ENCODE measurements around the gene LHPP.

LHPP gene

GRCh38 chr10:124473070-124473469 lies 11.4 kb downstream of the LHPP start:
- DNase-seq: no peak

GRCh38 chr10:124474514-124475070 lies 13.0 kb downstream of the LHPP start:
- DNase-seq: no peak

- no peak for DNase-seq
These were observed 14.6 kb downstream of the LHPP start for GRCh38 chr10:124476043-124476725.

GRCh38 chr10:124477614-124478363 lies 16.2 kb downstream of the LHPP start:
- no peak for DNase-seq

- no peak for DNase-seq
These were observed 16.9 kb downstream of the LHPP start for GRCh38 chr10:124478515-124478914.

- no peak for DNase-seq
These were observed 19.2 kb downstream of the LHPP start for GRCh38 chr10:124480860-124481259.

GRCh38 chr10:124481717-124482116 lies 20.1 kb downstream of the LHPP start:
- DNase-seq: no peak

- no peak for DNase-seq
These were observed 20.7 kb downstream of the LHPP start for GRCh38 chr10:124482236-124482800.

- no peak for DNase-seq
These were observed 21.3 kb downstream of the LHPP start for GRCh38 chr10:124482876-124483275.

- no peak for DNase-seq
These were observed 22.4 kb downstream of the LHPP start for GRCh38 chr10:124484031-124484430.

- no peak for DNase-seq
These were observed 23.0 kb downstream of the LHPP start for GRCh38 chr10:124484661-124485060.

- no peak for DNase-seq
These were observed 25.0 kb downstream of the LHPP start for GRCh38 chr10:124486635-124487034.

GRCh38 chr10:124491105-124491504 lies 29.5 kb downstream of the LHPP start:
- DNase-seq: no peak

GRCh38 chr10:124492266-124492665 lies 30.6 kb downstream of the LHPP start:
- no peak for DNase-seq

- no peak for DNase-seq
These were observed 31.7 kb downstream of the LHPP start for GRCh38 chr10:124493214-124493882.

GRCh38 chr10:124494046-124494807 lies 32.6 kb downstream of the LHPP start:
- DNase-seq: no peak

GRCh38 chr10:124495162-124495561 lies 33.5 kb downstream of the LHPP start:
- no peak for DNase-seq

- no peak for DNase-seq
These were observed 34.1 kb downstream of the LHPP start for GRCh38 chr10:124495725-124496124.

- no peak for DNase-seq
These were observed 34.5 kb downstream of the LHPP start for GRCh38 chr10:124496150-124496549.

- DNase-seq: no peak
These were observed 35.0 kb downstream of the LHPP start for GRCh38 chr10:124496620-124497019.

- no peak for DNase-seq
These were observed 35.7 kb downstream of the LHPP start for GRCh38 chr10:124497196-124497881.

- DNase-seq: no peak
These were observed 36.4 kb downstream of the LHPP start for GRCh38 chr10:124498056-124498455.

All from KG1 (cell line).